HG03196 (cell line): ENCODE measurements around the gene ANKK1.

Experiments
- ATAC-seq: cut with Tn5 transposase; IDR thresholded peaks from one replicate; pipeline ENCODE4 v1.9.1; 2021; ENCODE audit not compliant: unreplicated experiment

Gene ANKK1, protein sequence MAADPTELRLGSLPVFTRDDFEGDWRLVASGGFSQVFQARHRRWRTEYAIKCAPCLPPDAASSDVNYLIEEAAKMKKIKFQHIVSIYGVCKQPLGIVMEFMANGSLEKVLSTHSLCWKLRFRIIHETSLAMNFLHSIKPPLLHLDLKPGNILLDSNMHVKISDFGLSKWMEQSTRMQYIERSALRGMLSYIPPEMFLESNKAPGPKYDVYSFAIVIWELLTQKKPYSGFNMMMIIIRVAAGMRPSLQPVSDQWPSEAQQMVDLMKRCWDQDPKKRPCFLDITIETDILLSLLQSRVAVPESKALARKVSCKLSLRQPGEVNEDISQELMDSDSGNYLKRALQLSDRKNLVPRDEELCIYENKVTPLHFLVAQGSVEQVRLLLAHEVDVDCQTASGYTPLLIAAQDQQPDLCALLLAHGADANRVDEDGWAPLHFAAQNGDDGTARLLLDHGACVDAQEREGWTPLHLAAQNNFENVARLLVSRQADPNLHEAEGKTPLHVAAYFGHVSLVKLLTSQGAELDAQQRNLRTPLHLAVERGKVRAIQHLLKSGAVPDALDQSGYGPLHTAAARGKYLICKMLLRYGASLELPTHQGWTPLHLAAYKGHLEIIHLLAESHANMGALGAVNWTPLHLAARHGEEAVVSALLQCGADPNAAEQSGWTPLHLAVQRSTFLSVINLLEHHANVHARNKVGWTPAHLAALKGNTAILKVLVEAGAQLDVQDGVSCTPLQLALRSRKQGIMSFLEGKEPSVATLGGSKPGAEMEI

DNA sequence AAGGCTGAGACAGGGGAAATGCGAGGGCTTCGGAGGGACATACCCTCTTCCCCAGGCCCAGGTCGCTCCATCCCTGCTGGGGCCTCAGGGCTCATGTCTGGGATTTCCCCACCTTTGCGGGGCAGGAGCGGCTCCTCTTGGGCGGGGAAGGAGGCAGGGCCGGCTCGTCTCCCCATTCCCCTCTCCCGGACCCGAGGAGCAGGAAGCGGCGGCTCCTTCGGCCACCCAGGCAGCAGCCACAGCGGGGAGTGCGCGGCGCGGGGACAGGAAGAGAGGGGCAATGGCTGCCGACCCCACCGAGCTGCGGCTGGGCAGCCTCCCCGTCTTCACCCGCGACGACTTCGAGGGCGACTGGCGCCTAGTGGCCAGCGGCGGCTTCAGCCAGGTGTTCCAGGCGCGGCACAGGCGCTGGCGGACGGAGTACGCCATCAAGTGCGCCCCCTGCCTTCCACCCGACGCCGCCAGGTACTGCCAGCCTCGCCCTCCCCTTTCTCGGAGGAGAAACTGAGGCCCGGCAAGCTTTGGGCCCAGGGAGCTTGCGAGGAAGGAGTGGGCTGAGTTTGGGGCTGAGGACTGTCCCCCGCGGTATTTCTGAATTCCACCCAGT lies at the start of gene ANKK1:
Gene ANKK1, plus strand, starts transcription at position 175 of the 607 bp plus-strand sequence. Its CDS starts 106 bp downstream, at position 281.
- no peak for ATAC-seq

GRCh38 chr11:113338730-113339129 lies 48.8 kb upstream of the ANKK1 start:
- ATAC-seq: no peak

DNA sequence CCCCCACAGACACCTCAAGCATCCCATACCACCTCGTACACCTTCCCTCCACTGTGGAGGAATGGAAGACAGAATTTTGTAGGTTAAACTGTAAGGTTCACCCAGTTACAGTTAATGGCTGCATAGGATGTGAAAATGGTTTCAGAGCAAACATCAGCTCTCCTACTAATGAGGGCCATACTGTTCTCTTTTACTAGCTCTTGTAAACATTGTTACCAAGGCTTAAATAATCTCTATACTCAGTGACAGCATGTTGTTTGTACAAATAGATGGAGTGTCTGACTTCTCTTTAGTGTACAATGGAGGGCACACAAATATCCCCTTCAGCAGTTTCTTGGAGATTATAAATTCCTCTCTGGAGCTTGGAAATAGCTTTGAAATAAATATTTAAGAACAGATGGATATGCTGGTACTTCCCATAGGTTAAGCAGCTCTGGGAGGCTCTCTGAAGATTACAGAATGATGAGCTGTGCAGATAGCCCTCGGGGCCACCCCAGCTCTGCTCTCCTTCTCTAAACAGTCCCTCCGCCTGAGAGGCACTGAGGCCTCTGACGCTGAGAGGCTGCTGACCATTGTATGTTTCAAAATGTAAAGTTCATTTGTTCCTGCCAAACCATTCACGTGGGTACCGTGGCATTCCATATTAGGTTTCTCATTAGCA lies 47.5 kb upstream of the ANKK1 start:
- ATAC-seq: no peak

DNA sequence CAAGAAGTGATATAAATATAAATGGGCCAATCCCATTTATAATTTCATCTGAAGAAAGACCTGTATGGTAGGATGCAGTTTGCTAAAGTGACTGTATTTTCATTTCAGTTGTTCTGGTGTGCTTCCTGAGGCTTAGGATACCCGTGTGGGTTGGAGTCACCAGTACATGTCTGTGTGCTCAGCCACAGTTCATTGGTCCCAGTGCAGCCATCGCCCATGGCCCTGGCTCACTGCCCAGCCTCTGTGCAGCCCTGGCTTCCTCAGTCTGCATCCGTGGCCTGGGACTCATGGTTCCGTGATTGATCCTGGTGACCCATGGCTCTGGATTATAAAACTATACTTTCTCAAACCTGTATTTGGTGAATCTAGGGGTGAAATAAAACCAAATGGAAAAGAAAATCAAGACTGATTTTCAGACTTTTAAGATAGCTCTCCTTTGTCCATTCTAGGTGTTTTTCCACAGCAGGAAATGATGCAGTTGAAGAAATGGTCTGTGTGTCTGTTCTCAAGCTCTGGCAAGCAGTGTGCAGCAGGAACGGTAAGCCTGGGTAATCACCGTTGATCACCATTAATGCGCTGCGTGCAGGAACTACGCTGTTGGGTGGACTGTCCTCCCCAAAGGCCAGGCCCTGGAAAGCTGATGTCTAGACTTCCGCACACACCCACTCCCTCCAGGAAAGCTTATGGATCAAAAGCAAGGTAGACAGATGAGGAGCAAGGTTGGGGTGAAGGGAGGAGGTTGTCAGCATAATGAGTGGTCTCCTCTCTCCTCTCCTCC lies 46.0 kb upstream of the ANKK1 start:
- no peak for ATAC-seq

- no peak for ATAC-seq
Measured at GRCh38 chr11:113345978-113346377, 41.6 kb upstream of the ANKK1 start.

- no peak for ATAC-seq
Measured at GRCh38 chr11:113349528-113349927, 38.1 kb upstream of the ANKK1 start.

DNA sequence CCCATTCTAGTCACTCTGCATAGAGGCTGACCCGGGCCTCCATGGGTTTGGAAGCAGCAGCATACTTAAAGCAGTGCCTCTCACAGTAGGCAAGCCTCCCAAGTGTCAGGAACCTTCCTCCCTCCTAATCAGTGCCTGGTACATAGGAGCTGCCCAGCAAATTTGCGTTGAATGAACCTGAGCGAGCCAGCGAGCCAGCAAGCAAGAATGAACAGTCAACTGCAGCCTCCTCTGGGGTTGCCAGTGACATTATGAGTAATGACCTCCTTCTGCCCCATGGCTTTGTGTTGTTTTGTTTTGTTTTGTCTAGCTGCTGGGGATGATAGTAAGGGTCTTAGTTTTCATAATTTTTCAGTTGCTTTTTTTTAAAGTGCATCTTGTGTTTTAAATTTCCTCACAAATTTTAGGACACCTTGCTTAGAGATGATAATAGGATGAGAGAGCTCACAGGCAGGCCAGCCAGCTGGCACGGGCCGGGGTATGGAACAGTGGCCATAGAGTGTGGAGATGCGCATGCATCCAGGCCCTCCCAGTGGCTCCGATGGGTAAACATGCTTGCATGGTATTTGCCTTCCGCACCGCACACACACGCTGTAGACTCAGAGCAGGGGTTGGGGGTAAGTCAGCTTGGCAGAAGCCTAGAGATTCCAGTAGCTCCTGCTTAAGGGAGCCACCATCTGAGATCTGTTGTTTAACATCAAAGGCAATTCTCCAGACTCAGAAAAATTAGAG lies 37.1 kb upstream of the ANKK1 start:
- ATAC-seq: no peak

DNA sequence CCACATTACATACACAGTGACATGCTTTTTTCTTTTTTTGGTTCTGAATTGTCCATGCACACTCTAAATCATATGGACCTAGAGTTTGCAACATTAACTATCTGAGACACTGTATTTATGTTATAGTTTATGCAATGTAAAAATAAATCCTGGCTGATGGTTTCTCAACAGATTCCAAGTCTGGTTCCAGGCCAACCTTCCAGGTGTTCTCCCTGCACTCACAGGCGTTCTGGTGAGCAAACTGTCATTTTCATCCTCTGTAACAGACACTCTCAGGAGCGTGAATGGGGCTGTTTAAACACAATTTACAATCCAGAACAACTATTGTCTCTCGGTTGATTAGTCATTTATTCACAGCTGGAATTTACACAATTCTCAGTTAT lies 36.5 kb upstream of the ANKK1 start:
- ATAC-seq: no peak

GRCh38 chr11:113351480-113351879 lies 36.1 kb upstream of the ANKK1 start:
- ATAC-seq: no peak

- ATAC-seq: no peak
Measured at GRCh38 chr11:113356203-113356602, 31.4 kb upstream of the ANKK1 start.

GRCh38 chr11:113363406-113363805 lies 24.2 kb upstream of the ANKK1 start:
- ATAC-seq: no peak

GRCh38 chr11:113363996-113364641 lies 23.5 kb upstream of the ANKK1 start:
- ATAC-seq: no peak

GRCh38 chr11:113365895-113366294 lies 21.7 kb upstream of the ANKK1 start:
- ATAC-seq: no peak

DNA sequence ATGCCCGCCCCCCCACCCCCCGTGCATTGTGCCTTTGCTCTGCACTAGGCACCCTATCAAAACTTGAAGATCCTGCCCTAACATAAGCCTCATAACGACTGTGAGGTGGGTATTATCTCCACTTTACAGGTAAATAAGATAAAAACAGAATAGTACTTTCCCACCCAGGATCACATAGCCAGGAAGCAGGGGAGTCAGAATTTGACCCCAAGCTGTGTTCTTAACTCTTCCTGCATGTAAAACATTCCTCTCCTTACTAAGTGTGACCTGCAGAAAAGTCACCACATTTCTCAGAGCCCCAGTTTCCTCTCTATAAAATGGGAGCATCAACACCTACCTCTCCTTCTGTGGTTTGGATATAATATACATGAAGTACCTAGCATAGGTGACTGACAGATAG lies 18.2 kb upstream of the ANKK1 start:
- ATAC-seq: no peak

- ATAC-seq: no peak
Measured at GRCh38 chr11:113370634-113371033, 16.9 kb upstream of the ANKK1 start.

- no peak for ATAC-seq
Measured at GRCh38 chr11:113372309-113372708, 15.3 kb upstream of the ANKK1 start.

DNA sequence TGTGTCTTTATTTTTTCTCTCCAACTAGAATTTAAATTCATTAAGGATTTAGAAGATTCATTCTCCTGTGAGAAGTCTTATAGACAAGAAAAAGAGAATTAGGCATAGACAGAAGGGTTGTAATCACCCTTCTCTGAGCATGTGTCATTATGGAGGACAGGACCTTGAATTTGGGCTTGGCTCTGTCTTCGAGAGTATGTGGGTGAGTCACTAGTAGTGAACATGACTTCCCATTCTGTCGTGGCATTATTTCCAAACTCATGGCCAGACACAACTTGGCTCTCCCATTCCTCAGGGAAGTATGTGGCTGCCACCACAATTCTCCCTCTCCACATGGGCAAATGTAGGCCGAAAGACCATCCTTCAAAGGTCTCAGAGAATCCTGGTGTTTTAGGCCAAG lies 14.3 kb upstream of the ANKK1 start:
- no peak for ATAC-seq

DNA sequence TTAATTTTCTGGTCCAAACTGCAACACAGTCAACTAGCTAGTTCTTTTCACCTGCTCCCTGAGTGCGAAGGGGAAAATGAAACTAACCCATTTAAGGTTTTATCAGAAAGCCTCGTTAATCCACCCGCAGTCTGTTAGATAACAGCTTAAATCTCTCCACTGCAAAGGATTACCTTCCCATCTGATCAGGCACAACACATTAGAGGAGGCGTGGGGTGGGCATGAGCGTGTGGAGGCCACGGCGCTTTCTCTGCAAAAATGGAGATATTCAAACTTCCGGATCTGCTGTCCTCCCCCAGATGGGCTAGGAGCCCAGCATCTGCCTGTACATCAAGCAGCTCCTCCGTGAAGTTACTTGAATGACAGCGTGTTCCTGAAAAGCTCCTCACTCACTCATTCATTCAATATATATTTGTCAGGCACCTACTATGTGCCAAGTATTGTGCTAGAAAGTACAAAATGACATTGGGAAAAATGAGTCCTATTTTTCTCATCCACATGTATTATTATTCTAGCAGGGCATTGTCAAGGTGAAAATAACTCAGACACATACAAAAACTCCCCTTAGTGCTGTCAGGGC lies 13.5 kb upstream of the ANKK1 start:
- no peak for ATAC-seq

DNA sequence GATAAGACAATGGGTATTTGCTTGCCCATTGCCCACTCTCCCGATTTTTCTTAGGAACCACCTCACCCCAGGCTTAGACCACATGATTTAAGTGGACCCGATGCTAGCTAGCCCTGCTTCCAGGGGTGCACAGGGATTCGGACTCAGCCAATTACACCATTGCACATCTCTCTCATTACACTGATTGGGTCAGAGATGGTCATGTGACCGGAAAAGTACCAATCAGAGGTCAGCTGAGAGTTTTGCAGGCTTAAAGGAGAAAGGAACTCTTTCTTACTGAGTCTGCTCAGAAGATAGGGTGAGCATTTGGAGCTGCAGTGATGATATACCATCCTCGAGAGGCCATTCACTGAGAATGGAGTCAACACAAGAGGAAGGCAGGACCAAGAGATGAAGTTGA lies 12.2 kb upstream of the ANKK1 start:
- no peak for ATAC-seq
